PC-3 (cell line): ENCODE measurements around the gene PLSCR4. TPM values are rescaled to one million over a fixed set of nuclear protein-coding genes. Genes with fewer than 3 reads are reported as not detected.

Experiments
- ATAC-seq: fragments of 200-7000 bp; cut with Tn5 transposase; 2 replicates; pipeline ENCODE4 v1.9.1; 2020; ENCODE audit warnings: mild to moderate bottlenecking, moderate library complexity
- BruUV-seq: library from RNA; stranded (reverse); fragments of 400-500 nt; replicated peaks from 2 replicates; lab custom pipeline; 2021; lab: Mats Ljungman, UMichigan
- CTCF ChIA-PET: fragments of 300-600 bp; sonication (Branson Sonifier 250); formaldehyde crosslinking; loops from one replicate; lab custom pipeline; 2022; ENCODE audit warnings: antibody characterized with exemption; lab: Charles Lee
- POLR2A ChIA-PET: fragments of 300-600 bp; sonication (Branson Sonifier 250); formaldehyde crosslinking; loops from one replicate; lab custom pipeline; 2022; ENCODE audit warnings: antibody characterized with exemption; ENCODE audit not compliant: unreplicated experiment; lab: Charles Lee
- DNase-seq: peaks from one replicate; pipeline ENCODE4 v3.0.0-alpha.2; 2015
- H2AFZ ChIP-seq: fragments of 300-600 bp; sonication (generic); 2 replicates; pipeline ENCODE4 v1.6.0; 2016; ENCODE audit warnings: antibody characterized with exemption, low read length
- H3F3A ChIP-seq: fragments of 300-600 bp; sonication (generic); one replicate; pipeline ENCODE4 v1.6.0; 2017; ENCODE audit warnings: antibody characterized with exemption, low read length, control low read depth, mild to moderate bottlenecking; ENCODE audit not compliant: unreplicated experiment
- H3K27ac ChIP-seq: fragments of 300-600 bp; sonication (generic); 2 replicates; pipeline ENCODE4 v1.5.1; 2016; ENCODE audit warnings: mild to moderate bottlenecking, low read length
- H3K27me3 ChIP-seq: fragments of 300-600 bp; sonication (generic); 2 replicates; pipeline ENCODE4 v1.6.1; 2016; ENCODE audit warnings: low read length, mixed read lengths
- H3K36me3 ChIP-seq: fragments of 300-600 bp; sonication (generic); 2 replicates; pipeline ENCODE4 v1.6.1; 2016; ENCODE audit warnings: low read depth, mixed run types, low read length, mixed read lengths
- H3K4me1 ChIP-seq: fragments of 300-600 bp; sonication (generic); 2 replicates; pipeline ENCODE4 v1.5.1; 2016; ENCODE audit warnings: low read length; ENCODE audit not compliant: insufficient read depth
- H3K4me2 ChIP-seq: fragments of 300-600 bp; sonication (generic); 2 replicates; pipeline ENCODE4 v1.6.0; 2016; ENCODE audit warnings: low read length
- H3K4me3 ChIP-seq: fragments of 300-600 bp; sonication (generic); 2 replicates; pipeline ENCODE4 v1.5.1; 2016; ENCODE audit warnings: mild to moderate bottlenecking, low read length, mixed read lengths
- H3K79me2 ChIP-seq: fragments of 300-600 bp; sonication (generic); 2 replicates; pipeline ENCODE4 v1.6.1; 2017; ENCODE audit warnings: low read length, mixed read lengths
- H3K9ac ChIP-seq: fragments of 300-600 bp; sonication (generic); 2 replicates; pipeline ENCODE4 v1.6.0; 2016; ENCODE audit warnings: mild to moderate bottlenecking, low read length
- H3K9me2 ChIP-seq: fragments of 300-600 bp; sonication (generic); replicated peaks from 2 replicates; pipeline ENCODE4 v1.6.1; 2016; ENCODE audit warnings: mixed run types, low read length, mixed read lengths
- H3K9me3 ChIP-seq: fragments of 300-600 bp; sonication (generic); 2 replicates; pipeline ENCODE4 v1.6.1; 2016; ENCODE audit warnings: low read length, mixed read lengths
- H4K20me1 ChIP-seq: fragments of 300-600 bp; sonication (generic); 2 replicates; pipeline ENCODE4 v1.6.1; 2016; ENCODE audit warnings: low read length, mixed read lengths
- EZH2 ChIP-seq: fragments of 300-600 bp; sonication (generic); IDR thresholded peaks from one replicate; pipeline ENCODE4 v1.6.1; 2017; ENCODE audit warnings: antibody characterized with exemption, mild to moderate bottlenecking, low read length; ENCODE audit not compliant: unreplicated experiment
- EZH2phosphoT487 ChIP-seq: fragments of 300-600 bp; sonication (generic); IDR thresholded peaks from 2 replicates; pipeline ENCODE4 v1.6.1; 2018; ENCODE audit warnings: mild to moderate bottlenecking, antibody characterized with exemption, low read length, borderline replicate concordance
- intact Hi-C: fragments of 100-400 bp; cut with micrococcal nuclease; formaldehyde crosslinking; loops from 2 replicates; pipeline ENCODE4 v1.9.0; 2023
- total RNA-seq: library from RNA; depleted of rRNA; stranded (reverse); fragments of >200 nt; gene quantifications from 2 replicates; pipeline ENCODE4 v1.2.3, GENCODE V29; 2014
- TF ChIP-seq, protein P1 (sequence below): fragments of 300-600 bp; sonication (generic); conservative IDR thresholded peaks from 2 replicates; pipeline ENCODE4 v1.5.1; 2017; ENCODE audit warnings: antibody characterized with exemption, low read depth, mild to moderate bottlenecking, low read length

PLSCR4 gene
- total RNA-seq, 1 experiment from 2014 or later = 0.84 TPM

DNA sequence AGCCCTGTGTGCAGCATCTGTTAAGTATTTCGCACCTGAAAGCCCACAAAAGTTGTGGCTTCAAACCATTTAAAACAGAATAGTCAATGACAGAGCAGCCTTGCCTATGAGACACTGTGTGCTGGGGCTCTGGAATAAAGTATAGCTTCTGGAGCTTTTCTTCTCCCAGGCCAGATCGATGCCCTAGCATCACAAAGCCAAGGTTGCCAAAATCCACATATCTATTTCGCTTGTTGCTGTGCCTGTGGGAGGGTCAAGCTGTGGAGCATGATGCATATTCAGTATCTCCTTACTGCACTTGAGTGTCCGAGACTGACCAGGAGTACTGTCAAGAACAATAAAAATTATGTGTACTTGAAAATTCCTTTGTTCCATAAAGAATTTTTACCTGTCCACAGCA lies 97.5 kb downstream of the PLSCR4 start:
- Histone ChIP-seq H3K4me3 (no peak overlapping the region), H3K27me3 (no peaks in the 10 kb centered on the region), H3F3A (peaks cover 6% of the 10 kb centered on the region), H3K27ac (no peak overlapping the region), H3K36me3 (peaks cover 22% of the 10 kb centered on the region; the same call in 1 of the 2 replicates), H4K20me1 (peaks cover 61% of the 10 kb centered on the region), H3K9me3 (no peaks in the 10 kb centered on the region), H3K4me2 (no peak overlapping the region), H3K9ac (no peak overlapping the region), H3K79me2 (peaks cover 100% of the 10 kb centered on the region), H3K9me2 (no peaks in the 10 kb centered on the region), H2AFZ (no peak overlapping the region), H3K4me1 (peaks cover 40% of the 10 kb centered on the region)
- ChIA-PET POLR2A (no interaction called here), CTCF (interaction anchor here (0.5 kb wide), 1 partner anchor 34 kb away, joined by 3 read pairs; no protein-coding TSS in a partner anchor)
- TF ChIP-seq EZH2phosphoT487 (no peak), EZH2 (no peak)
- TF ChIP-seq, protein P1, sequence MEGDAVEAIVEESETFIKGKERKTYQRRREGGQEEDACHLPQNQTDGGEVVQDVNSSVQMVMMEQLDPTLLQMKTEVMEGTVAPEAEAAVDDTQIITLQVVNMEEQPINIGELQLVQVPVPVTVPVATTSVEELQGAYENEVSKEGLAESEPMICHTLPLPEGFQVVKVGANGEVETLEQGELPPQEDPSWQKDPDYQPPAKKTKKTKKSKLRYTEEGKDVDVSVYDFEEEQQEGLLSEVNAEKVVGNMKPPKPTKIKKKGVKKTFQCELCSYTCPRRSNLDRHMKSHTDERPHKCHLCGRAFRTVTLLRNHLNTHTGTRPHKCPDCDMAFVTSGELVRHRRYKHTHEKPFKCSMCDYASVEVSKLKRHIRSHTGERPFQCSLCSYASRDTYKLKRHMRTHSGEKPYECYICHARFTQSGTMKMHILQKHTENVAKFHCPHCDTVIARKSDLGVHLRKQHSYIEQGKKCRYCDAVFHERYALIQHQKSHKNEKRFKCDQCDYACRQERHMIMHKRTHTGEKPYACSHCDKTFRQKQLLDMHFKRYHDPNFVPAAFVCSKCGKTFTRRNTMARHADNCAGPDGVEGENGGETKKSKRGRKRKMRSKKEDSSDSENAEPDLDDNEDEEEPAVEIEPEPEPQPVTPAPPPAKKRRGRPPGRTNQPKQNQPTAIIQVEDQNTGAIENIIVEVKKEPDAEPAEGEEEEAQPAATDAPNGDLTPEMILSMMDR = no peak
- no TSS peak for BruUV-seq
- DNase-seq (no peak), ATAC-seq (no peak)
- intact Hi-C loops = no loop called here

DNA sequence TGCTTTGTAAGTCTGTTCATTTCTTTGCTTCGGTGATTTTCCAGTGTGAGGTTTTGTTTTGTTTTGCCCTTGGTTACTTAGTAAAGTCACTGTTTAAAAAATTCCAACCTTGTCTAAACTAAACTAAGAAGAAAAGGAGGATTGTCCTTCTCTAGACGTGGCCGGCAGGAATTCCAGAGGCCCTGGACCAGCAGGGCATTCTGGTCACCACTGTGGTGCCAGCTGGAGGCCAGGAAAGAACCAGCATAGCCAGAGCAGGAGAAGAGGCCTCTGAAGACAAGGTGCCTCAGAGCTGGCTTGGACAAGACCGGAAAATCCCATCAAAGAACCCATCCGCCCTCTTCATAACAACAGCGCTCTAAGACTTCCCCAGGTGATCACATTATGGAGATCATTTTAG lies 98.1 kb downstream of the PLSCR4 start:
- no peaks in the 10 kb centered on the region for H3K9me2 ChIP-seq
- CTCF ChIA-PET = no interaction called here
- no peak overlapping the region for H3K4me3 ChIP-seq
- no peak overlapping the region for H2AFZ ChIP-seq
- TF ChIP-seq EZH2 = no peak
- TF ChIP-seq EZH2phosphoT487 = no peak
- TF ChIP-seq, protein P1 = no peak
- no peak overlapping the region for H3K9ac ChIP-seq
- no peak overlapping the region for H3K4me2 ChIP-seq
- H3K27me3 ChIP-seq = no peaks in the 10 kb centered on the region
- POLR2A ChIA-PET = no interaction called here
- peaks cover 25% of the 10 kb centered on the region for H3K36me3 ChIP-seq
- H4K20me1 ChIP-seq = peaks cover 61% of the 10 kb centered on the region
- peaks cover 35% of the 10 kb centered on the region for H3K4me1 ChIP-seq
- intact Hi-C loops = no loop called here
- no peaks in the 10 kb centered on the region for H3K9me3 ChIP-seq
- no TSS peak for BruUV-seq
- peaks cover 6% of the 10 kb centered on the region for H3F3A ChIP-seq
- peaks cover 100% of the 10 kb centered on the region for H3K79me2 ChIP-seq
- no peak overlapping the region for H3K27ac ChIP-seq
- DNase-seq (no peak), ATAC-seq (peak; percentile 6; the same call in 1 of the 2 replicates)

DNA sequence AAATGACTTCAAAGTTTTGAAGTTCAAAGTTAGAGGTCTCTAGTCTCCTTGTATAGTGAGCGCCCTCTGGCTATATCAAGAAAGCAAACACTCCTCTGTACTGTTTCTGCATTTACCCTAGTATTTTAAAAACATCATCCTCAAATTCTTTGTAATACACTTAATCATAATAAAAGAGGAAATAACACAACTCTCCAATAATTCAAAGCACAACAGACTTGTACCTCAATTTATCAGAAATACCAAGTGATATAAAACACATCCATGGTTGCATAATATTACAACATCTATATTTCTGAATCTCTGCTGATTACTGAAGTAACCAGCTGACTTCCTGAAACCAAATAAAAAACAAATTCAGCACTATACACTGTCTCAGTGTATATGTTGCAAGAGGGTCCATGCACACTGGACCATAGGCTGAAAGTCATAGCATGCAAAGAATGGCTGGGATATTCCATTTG lies 102.4 kb downstream of the PLSCR4 start:
- no peaks in the 10 kb centered on the region for H3K9me3 ChIP-seq
- H3K9me2 ChIP-seq = no peaks in the 10 kb centered on the region
- 0 out of 2 replicates have a peak overlapping the region, but pooled peaks have one; percentile 1 for H3K4me2 ChIP-seq
- BruUV-seq = no TSS peak
- no peak overlapping the region for H3K4me3 ChIP-seq
- peak; percentile 34 for DNase-seq
- TF ChIP-seq, protein P1 = peak; percentile 64
- TF ChIP-seq EZH2phosphoT487 (no peak), EZH2 (no peak)
- H3K27ac ChIP-seq = no peak overlapping the region
- H3F3A ChIP-seq = peaks cover 6% of the 10 kb centered on the region
- peaks cover 45% of the 10 kb centered on the region for H3K36me3 ChIP-seq
- ChIA-PET POLR2A (no interaction called here), CTCF (no interaction called here)
- H3K9ac ChIP-seq = no peak overlapping the region
- peak; percentile 44; the same call in 1 of the 2 replicates for ATAC-seq
- intact Hi-C loops = no loop called here
- peaks cover 35% of the 10 kb centered on the region for H3K4me1 ChIP-seq
- no peak overlapping the region for H2AFZ ChIP-seq
- H3K27me3 ChIP-seq = no peaks in the 10 kb centered on the region
- peaks cover 100% of the 10 kb centered on the region for H3K79me2 ChIP-seq
- H4K20me1 ChIP-seq = peaks cover 64% of the 10 kb centered on the region
